ENCODE results near the gene PARD6G. TPM values are rescaled to one million over a fixed set of nuclear protein-coding genes. Genes with fewer than 3 reads are reported as not detected.

The PARD6G gene
- total and polyA plus RNA-seq, 2 donors (not counting 1 experiment from before 2014, with no cell fraction given): 1.0 to 2.1 TPM

DNA sequence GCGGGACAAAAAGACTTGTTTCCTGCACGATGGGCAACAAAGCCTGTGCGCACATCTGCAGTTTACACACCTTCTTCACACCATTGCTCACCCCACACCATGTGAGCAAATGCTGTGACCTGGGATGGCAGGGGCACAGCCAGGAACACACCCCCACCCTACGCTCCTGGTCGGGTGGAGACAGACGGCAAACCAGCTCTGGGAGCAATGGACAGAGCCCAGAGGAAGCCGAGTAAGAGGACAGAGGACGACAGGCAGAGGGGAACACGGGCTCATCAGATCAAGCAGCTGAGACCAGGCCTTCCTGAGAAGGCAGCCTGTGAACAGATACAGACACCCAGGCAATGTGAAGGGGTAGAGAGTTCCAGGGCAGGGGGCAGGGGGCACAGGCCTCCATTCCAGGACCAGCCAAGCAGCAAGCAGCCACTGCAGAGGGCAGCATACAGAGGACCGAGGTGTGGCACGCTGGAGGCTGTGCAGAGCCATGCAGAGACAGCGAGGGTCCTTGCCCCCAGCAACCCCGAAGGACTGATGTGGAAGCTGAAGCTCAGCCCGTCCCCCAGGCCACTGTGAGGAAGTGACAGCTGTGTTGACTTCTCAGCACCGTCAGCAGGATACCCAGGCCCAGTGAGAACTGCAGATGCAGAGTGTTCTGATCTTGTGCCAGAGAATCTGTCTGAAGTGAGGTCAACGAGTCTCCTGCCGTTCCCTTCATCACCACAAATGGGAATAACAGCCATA, 46.2 kb downstream of the PARD6G start:
- TF ChIP-seq EZH2 (IDR thresholded peaks at IDR 0.05; ENCODE audit: low read length, missing control alignments) (no peak), CTCF (conservative IDR thresholded peaks at IDR 0.05 in 1 of 2, IDR thresholded peaks at IDR 0.05 in 1 of 2; ENCODE audit: low read depth in 1 of 2, low read length in 2 of 2) (no peak)
- Histone ChIP-seq H3K27me3 (ENCODE audit: control insufficient read depth, insufficient read depth, low read length) (no peaks in the 10 kb centered on the region), H2AFZ (ENCODE audit: low read length) (peak overlapping the region; percentile 27), H3K4me3 (replicated peaks in 1 of 4; ENCODE audit: control extremely low read depth in 1 of 4, insufficient read depth in 1 of 4, low read depth in 3 of 4, low read length in 4 of 4) (no peak overlapping the region), H3K4me2 (ENCODE audit: extremely low read depth, insufficient read depth, low read length) (no peak overlapping the region), H3K9me3 (ENCODE audit: control insufficient read depth, insufficient read depth, low read depth, low read length) (no peaks in the 10 kb centered on the region), H3K4me1 (ENCODE audit: control insufficient read depth, extremely low read depth, insufficient read depth, low read length) (peaks cover 2% of the 10 kb centered on the region), H3K79me2 (ENCODE audit: control insufficient read depth, insufficient read depth, low read length) (no peaks in the 10 kb centered on the region), H3K9ac (ENCODE audit: insufficient read depth, low read length) (no peak overlapping the region), H3K36me3 (ENCODE audit: control insufficient read depth, insufficient read depth, low read length) (no peaks in the 10 kb centered on the region), H4K20me1 (ENCODE audit: control insufficient read depth, extremely low read depth, insufficient read depth, low read length) (no peaks in the 10 kb centered on the region), H3K27ac (ENCODE audit: insufficient read depth, low read length) (no peak overlapping the region)
- no peak for DNase-seq (ENCODE audit: low read depth in 2 of 2)

DNA sequence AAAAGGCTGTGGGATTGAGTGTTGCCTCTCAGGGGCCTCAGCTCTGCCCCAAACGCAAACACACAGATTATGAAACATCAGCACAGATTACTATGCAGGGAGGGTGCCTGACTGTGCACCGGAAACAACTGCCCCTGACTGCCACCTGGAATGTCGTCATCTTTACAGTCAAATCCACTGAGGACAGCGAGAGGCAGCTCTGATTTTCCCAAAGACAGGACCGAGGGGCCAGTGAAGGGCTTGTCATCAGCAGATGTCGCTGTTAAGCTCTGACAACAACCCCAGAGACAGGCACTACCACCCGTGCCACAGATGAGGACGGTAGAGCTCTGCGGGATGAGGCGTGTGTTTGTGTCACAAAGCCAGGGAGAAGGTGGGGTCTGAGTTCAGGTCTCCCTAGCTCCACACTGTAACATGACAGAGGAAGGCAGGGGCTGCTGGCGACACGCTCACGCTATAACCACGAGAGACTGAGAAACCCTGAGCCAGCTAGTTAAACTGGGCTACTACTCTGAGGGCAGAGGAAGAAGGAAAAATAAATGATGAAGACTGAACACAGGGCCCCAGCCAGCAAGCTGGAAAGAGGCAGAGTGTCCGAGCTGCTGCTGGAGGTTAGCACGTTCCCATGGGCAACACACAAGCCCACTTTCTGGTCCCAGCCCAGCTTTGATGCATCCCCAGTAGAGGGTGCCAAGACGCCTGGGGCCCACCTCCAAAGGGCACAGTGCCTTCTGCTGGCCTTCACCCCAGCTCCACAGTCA, 47.0 kb downstream of the PARD6G start:
- Histone ChIP-seq H3K79me2 (ENCODE audit: control insufficient read depth, insufficient read depth, low read length) (no peaks in the 10 kb centered on the region), H2AFZ (ENCODE audit: low read length) (peak overlapping the region; percentile 46), H3K9me3 (ENCODE audit: control insufficient read depth, insufficient read depth, low read depth, low read length) (no peaks in the 10 kb centered on the region), H3K27ac (ENCODE audit: insufficient read depth, low read length) (no peak overlapping the region), H3K4me1 (ENCODE audit: control insufficient read depth, extremely low read depth, insufficient read depth, low read length) (peaks cover 2% of the 10 kb centered on the region), H4K20me1 (ENCODE audit: control insufficient read depth, extremely low read depth, insufficient read depth, low read length) (no peaks in the 10 kb centered on the region), H3K4me2 (ENCODE audit: extremely low read depth, insufficient read depth, low read length) (no peak overlapping the region), H3K4me3 (replicated peaks in 1 of 4; ENCODE audit: control extremely low read depth in 1 of 4, insufficient read depth in 1 of 4, low read depth in 3 of 4, low read length in 4 of 4) (no peak overlapping the region), H3K9ac (ENCODE audit: insufficient read depth, low read length) (no peak overlapping the region), H3K36me3 (ENCODE audit: control insufficient read depth, insufficient read depth, low read length) (no peaks in the 10 kb centered on the region), H3K27me3 (ENCODE audit: control insufficient read depth, insufficient read depth, low read length) (no peaks in the 10 kb centered on the region)
- TF ChIP-seq CTCF (conservative IDR thresholded peaks at IDR 0.05 in 1 of 2, IDR thresholded peaks at IDR 0.05 in 1 of 2; ENCODE audit: low read depth in 1 of 2, low read length in 2 of 2): peak in 1 of 2 donors; percentile 48
- no peak for TF ChIP-seq EZH2 (IDR thresholded peaks at IDR 0.05; ENCODE audit: low read length, missing control alignments)
- peak in 1 of 2 donors; percentile 28 for DNase-seq (ENCODE audit: low read depth in 2 of 2)

DNA sequence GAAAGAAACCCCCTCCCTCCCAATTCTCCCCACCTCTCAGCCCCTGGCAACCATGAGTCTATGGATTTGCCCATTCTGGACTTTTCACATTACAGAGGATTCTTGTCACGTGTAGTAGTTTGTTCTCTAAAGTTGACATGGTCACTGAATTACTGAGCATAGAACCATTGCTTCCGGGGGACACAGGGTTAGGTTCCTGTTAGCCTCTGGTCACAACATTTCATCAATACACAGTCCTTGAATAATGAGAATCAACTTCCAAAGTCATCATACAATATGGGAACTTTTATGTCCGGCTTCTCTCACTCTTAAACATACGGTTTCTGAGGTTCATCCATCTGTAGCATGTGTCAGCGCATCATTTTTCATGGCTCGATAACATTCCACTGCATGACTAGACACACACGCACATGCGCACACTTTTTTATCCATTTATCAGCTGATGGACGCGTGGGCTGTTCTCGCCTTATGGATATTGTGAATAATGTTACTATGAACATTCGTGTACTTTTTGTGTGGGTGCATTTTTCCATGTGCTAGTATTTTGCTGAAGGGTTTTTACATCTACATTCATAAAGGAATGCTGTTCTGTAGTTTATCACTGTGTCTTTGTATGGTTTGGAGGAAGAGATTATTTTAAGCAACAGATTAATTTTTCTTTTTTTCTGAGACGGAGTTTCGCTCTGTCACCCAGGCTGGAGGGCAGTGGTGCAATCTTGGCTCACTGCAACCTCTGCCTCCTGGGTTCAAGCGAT, 48.1 kb downstream of the PARD6G start:
- Histone ChIP-seq H3K4me2 (ENCODE audit: extremely low read depth, insufficient read depth, low read length) (no peak overlapping the region), H3K9ac (ENCODE audit: insufficient read depth, low read length) (no peak overlapping the region), H3K79me2 (ENCODE audit: control insufficient read depth, insufficient read depth, low read length) (no peaks in the 10 kb centered on the region), H3K27me3 (ENCODE audit: control insufficient read depth, insufficient read depth, low read length) (no peaks in the 10 kb centered on the region), H3K36me3 (ENCODE audit: control insufficient read depth, insufficient read depth, low read length) (no peaks in the 10 kb centered on the region), H3K4me1 (ENCODE audit: control insufficient read depth, extremely low read depth, insufficient read depth, low read length) (peaks cover 2% of the 10 kb centered on the region), H3K27ac (ENCODE audit: insufficient read depth, low read length) (no peak overlapping the region), H2AFZ (ENCODE audit: low read length) (no peak overlapping the region), H3K4me3 (replicated peaks in 1 of 4; ENCODE audit: control extremely low read depth in 1 of 4, insufficient read depth in 1 of 4, low read depth in 3 of 4, low read length in 4 of 4) (no peak overlapping the region), H3K9me3 (ENCODE audit: control insufficient read depth, insufficient read depth, low read depth, low read length) (no peaks in the 10 kb centered on the region), H4K20me1 (ENCODE audit: control insufficient read depth, extremely low read depth, insufficient read depth, low read length) (no peaks in the 10 kb centered on the region)
- DNase-seq (ENCODE audit: low read depth in 2 of 2): no peak
- no peak for TF ChIP-seq CTCF (conservative IDR thresholded peaks at IDR 0.05 in 1 of 2, IDR thresholded peaks at IDR 0.05 in 1 of 2; ENCODE audit: low read depth in 1 of 2, low read length in 2 of 2)
- no peak for TF ChIP-seq EZH2 (IDR thresholded peaks at IDR 0.05; ENCODE audit: low read length, missing control alignments)

Measured in fibroblast of lung (primary cell).